GM12891 (cell line): Measurements from ENCODE around the gene CAPRIN1.

Experiments used
- PAX5 ChIP-seq: IDR thresholded peaks from 2 replicates; pipeline ENCODE4 v1.6.1; 2011; ENCODE audit warnings: low read length, moderate library complexity, mild to moderate bottlenecking; ENCODE audit not compliant: insufficient read depth, severe bottlenecking
- POLR2A ChIP-seq: IDR thresholded peaks from 2 replicates; pipeline ENCODE4 v1.6.1; 2011; ENCODE audit warnings: low read depth, low read length, control low read depth
- SPI1 ChIP-seq: IDR thresholded peaks from 2 replicates; pipeline ENCODE4 v1.6.1; 2011; ENCODE audit warnings: low read depth, low read length, control low read depth
- TAF1 ChIP-seq: IDR thresholded peaks from 2 replicates; pipeline ENCODE4 v1.6.1; 2011; ENCODE audit warnings: low read depth, low read length, control low read depth

DNA sequence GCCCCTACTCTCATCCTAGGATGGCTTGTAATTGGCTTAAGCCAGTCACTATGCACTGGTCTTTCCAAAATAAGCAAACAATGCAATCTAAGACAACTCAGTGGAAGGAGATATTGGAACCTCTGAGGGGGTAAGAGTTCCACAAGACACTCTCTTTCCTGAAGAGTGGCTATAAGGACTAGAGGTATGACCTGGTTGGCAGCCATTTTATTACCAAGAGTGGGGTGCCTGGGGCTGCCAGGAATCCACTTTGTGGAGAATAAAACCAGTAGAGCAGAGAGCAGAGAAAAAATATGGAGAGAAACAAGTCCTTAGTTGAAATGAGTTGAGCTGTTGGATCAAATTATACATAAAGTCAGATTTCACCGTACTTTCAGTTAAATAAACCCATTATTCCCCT, 38.8 kb upstream of the CAPRIN1 start:
- TF ChIP-seq POLR2A (no peak), PAX5 (no peak), TAF1 (no peak), SPI1 (no peak)
